ENCODE results near the gene SLAMF8.

DNA sequence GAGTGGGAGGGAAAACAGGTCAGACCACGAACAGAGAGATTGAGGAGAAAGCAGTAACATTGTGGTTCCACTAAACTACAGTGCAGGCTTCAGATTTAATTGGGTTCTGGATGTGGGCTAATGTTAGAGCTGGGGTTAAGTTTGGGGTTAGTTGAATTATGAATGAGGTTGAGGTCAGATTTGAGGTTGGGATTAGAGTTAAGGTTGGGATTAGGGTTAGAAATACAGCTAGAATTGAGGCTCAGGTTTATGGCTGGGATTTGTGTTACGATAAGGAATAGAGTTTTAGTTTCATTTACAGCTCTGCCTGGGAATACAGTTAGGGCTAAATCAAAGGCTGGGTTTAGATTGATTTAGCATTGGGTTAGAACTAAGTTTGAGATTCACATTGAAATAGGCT lies 37.6 kb downstream of the SLAMF8 start:
- TF ChIP-seq, protein P1, sequence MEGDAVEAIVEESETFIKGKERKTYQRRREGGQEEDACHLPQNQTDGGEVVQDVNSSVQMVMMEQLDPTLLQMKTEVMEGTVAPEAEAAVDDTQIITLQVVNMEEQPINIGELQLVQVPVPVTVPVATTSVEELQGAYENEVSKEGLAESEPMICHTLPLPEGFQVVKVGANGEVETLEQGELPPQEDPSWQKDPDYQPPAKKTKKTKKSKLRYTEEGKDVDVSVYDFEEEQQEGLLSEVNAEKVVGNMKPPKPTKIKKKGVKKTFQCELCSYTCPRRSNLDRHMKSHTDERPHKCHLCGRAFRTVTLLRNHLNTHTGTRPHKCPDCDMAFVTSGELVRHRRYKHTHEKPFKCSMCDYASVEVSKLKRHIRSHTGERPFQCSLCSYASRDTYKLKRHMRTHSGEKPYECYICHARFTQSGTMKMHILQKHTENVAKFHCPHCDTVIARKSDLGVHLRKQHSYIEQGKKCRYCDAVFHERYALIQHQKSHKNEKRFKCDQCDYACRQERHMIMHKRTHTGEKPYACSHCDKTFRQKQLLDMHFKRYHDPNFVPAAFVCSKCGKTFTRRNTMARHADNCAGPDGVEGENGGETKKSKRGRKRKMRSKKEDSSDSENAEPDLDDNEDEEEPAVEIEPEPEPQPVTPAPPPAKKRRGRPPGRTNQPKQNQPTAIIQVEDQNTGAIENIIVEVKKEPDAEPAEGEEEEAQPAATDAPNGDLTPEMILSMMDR (IDR thresholded peaks at IDR 0.05; ENCODE audit: low read depth, low read length) = no peak
- no peak for TF ChIP-seq EZH2phosphoT487 (IDR thresholded peaks at IDR 0.05; ENCODE audit: low read depth)

All from OCI-LY3 (cell line).